ENCODE results near the gene MON1A.
"Not testable (repeated sequence)": the region's sequence is repeated elsewhere in the genome, so short reads cannot be mapped to it uniquely, and the experiment has no call there.

MON1A gene

GRCh38 chr3:49908373-49909199 is 21.0 kb downstream of the MON1A start:
- CTCF ChIA-PET: interaction anchor here (0.9 to 1.6 kb wide), 4 partner anchors 8 to 105 kb away, joined by 3 to 8 read pairs (median 4); no protein-coding TSS in a partner anchor
- H3K27ac Mint-ChIP-seq: no peak overlapping the region
- DNase-seq: no peak
- H3K4me3 Mint-ChIP-seq: no peak overlapping the region
- H3K27me3 Mint-ChIP-seq: no peaks in the 10 kb centered on the region
- peaks cover 9% of the 10 kb centered on the region for H3K36me3 Mint-ChIP-seq
- peaks cover 35% of the 10 kb centered on the region for H3K4me1 Mint-ChIP-seq
- no peaks in the 10 kb centered on the region for H3K9me3 Mint-ChIP-seq

- CTCF ChIA-PET: interaction anchor here (0.8 to 2.3 kb wide), 12 partner anchors 10 to 366 kb away, joined by 3 to 9 read pairs (median 4); partner anchors contain the start of genes AMIGO3, INKA1 and IP6K1
- Mint-ChIP-seq H3K27ac (peak overlapping the region; percentile 92), H3K27me3 (no peaks in the 10 kb centered on the region), H3K4me3 (peak overlapping the region; percentile 14), H3K4me1 (peaks cover 44% of the 10 kb centered on the region), H3K36me3 (peaks cover 6% of the 10 kb centered on the region), H3K9me3 (no peaks in the 10 kb centered on the region)
- DNase-seq: peak; percentile 72
These were observed 23.4 kb downstream of the MON1A start for GRCh38 chr3:49906073-49906743.

GRCh38 chr3:49904448-49904847 is 25.2 kb downstream of the MON1A start:
- Mint-ChIP-seq H3K4me1 (peaks cover 46% of the 10 kb centered on the region), H3K27ac (peak overlapping the region; percentile 87), H3K4me3 (peak overlapping the region; percentile 86)
- H3K36me3 Mint-ChIP-seq, H3K9me3 Mint-ChIP-seq, DNase-seq, H3K27me3 Mint-ChIP-seq: not testable (repeated sequence)
- CTCF ChIA-PET: interaction anchor here (1.2 kb wide), 1 partner anchor 19 kb away, joined by 4 read pairs; no protein-coding TSS in a partner anchor

GRCh38 chr3:49903451-49904424 is 25.9 kb downstream of the MON1A start, which contains the start of gene MST1R:
Gene MST1R, minus strand, starts transcription at chr3:49903873. Its CDS starts 264 bp downstream, at chr3:49903609.
- Mint-ChIP-seq H3K4me3 (peak within 1 kb of the TSS; percentile 86), H3K36me3 (peaks cover 3% of the 10 kb centered on the region), H3K4me1 (peaks cover 46% of the 10 kb centered on the region), H3K27ac (peak within 1 kb of the TSS; percentile 87), H3K27me3 (no peaks in the 10 kb centered on the region), H3K9me3 (no peaks in the 10 kb centered on the region)
- CTCF ChIA-PET: no interaction called here
- DNase-seq: peak; percentile 93

GRCh38 chr3:49902511-49903345 is 26.9 kb downstream of the MON1A start:
- Mint-ChIP-seq H3K4me3 (no peak overlapping the region), H3K27ac (no peak overlapping the region)

GRCh38 chr3:49901366-49902339 is 28.0 kb downstream of the MON1A start:
- peak; percentile 27 for DNase-seq
- Mint-ChIP-seq H3K9me3 (no peaks in the 10 kb centered on the region), H3K27me3 (no peaks in the 10 kb centered on the region), H3K27ac (no peak overlapping the region), H3K4me3 (no peak overlapping the region), H3K36me3 (peaks cover 3% of the 10 kb centered on the region), H3K4me1 (peaks cover 40% of the 10 kb centered on the region)
- CTCF ChIA-PET: interaction anchor here (0.5 to 1.5 kb wide), 4 partner anchors 62 to 104 kb away, joined by 3 to 5 read pairs (median 3); no protein-coding TSS in a partner anchor

More at GRCh38 chr3:49902511-49903345, 26.9 kb downstream of the MON1A start:
- Mint-ChIP-seq H3K36me3 (peaks cover 3% of the 10 kb centered on the region), H3K27me3 (no peaks in the 10 kb centered on the region), H3K4me1 (peaks cover 46% of the 10 kb centered on the region), H3K9me3 (no peaks in the 10 kb centered on the region)
- CTCF ChIA-PET: interaction anchor here (1.3 kb wide), 1 partner anchor 101 kb away, joined by 3 read pairs; no protein-coding TSS in a partner anchor
- no peak for DNase-seq

GRCh38 chr3:49900491-49901153 is 29.0 kb downstream of the MON1A start:
- Mint-ChIP-seq H3K4me3 (no peak overlapping the region), H3K27ac (no peak overlapping the region), H3K9me3 (no peaks in the 10 kb centered on the region), H3K36me3 (peaks cover 3% of the 10 kb centered on the region), H3K4me1 (peaks cover 29% of the 10 kb centered on the region), H3K27me3 (no peaks in the 10 kb centered on the region)
- DNase-seq: no peak
- CTCF ChIA-PET: interaction anchor here (1.1 to 1.5 kb wide), 3 partner anchors 61 to 361 kb away, joined by 5 read pairs; partner anchors contain the start of gene INKA1

- Mint-ChIP-seq H3K4me1 (peaks cover 21% of the 10 kb centered on the region), H3K4me3 (no peak overlapping the region), H3K27me3 (no peaks in the 10 kb centered on the region), H3K36me3 (peaks cover 3% of the 10 kb centered on the region), H3K27ac (no peak overlapping the region), H3K9me3 (no peaks in the 10 kb centered on the region)
- peak; percentile 29 for DNase-seq
- CTCF ChIA-PET: interaction anchor here (0.8 to 1.5 kb wide), 4 partner anchors 19 to 360 kb away, joined by 3 to 5 read pairs (median 5); partner anchors contain the start of gene INKA1
These were observed 29.8 kb downstream of the MON1A start for GRCh38 chr3:49899815-49900214.

GRCh38 chr3:49898991-49899390 is 30.6 kb downstream of the MON1A start:
- Mint-ChIP-seq H3K27me3 (no peaks in the 10 kb centered on the region), H3K4me1 (peaks cover 13% of the 10 kb centered on the region), H3K4me3 (no peak overlapping the region), H3K27ac (no peak overlapping the region), H3K9me3 (no peaks in the 10 kb centered on the region), H3K36me3 (peaks cover 2% of the 10 kb centered on the region)
- DNase-seq: no peak
- CTCF ChIA-PET: no interaction called here

- Mint-ChIP-seq H3K27ac (no peak overlapping the region), H3K4me1 (peaks cover 3% of the 10 kb centered on the region), H3K36me3 (no peaks in the 10 kb centered on the region), H3K27me3 (no peaks in the 10 kb centered on the region), H3K9me3 (no peaks in the 10 kb centered on the region), H3K4me3 (no peak overlapping the region)
- CTCF ChIA-PET: interaction anchor here (0.6 to 1.3 kb wide), 2 partner anchors 57 to 448 kb away, joined by 3 to 4 read pairs; no protein-coding TSS in a partner anchor
- DNase-seq: no peak
These were observed 33.3 kb downstream of the MON1A start for GRCh38 chr3:49896345-49896744.

GRCh38 chr3:49895791-49896190 is 33.8 kb downstream of the MON1A start:
- Mint-ChIP-seq H3K4me1 (no peaks in the 10 kb centered on the region), H3K9me3 (no peaks in the 10 kb centered on the region), H3K27ac (no peak overlapping the region), H3K36me3 (no peaks in the 10 kb centered on the region), H3K4me3 (no peak overlapping the region), H3K27me3 (no peaks in the 10 kb centered on the region)
- DNase-seq: no peak
- CTCF ChIA-PET: interaction anchor here (0.6 to 1.3 kb wide), 2 partner anchors 56 to 447 kb away, joined by 3 to 4 read pairs; no protein-coding TSS in a partner anchor
